Subcutaneous adipose tissue (tissue), 4 donors: ENCODE results near the gene PDZRN4. TPM values are rescaled to one million over a fixed set of nuclear protein-coding genes. Genes with fewer than 3 reads are reported as not detected.

Source experiments
- CTCF ChIP-seq: fragments of 450-650 bp; IDR thresholded peaks from one replicate; pipeline ENCODE4 v1.5.1; 2016; ENCODE audit warnings: low read depth, mild to moderate bottlenecking, control low read depth, antibody characterized with exemption, moderate library complexity
- total RNA-seq, 4 donors: library from RNA; depleted of rRNA; stranded (reverse); fragments of >200 nt; gene quantifications; one replicate each; pipeline ENCODE4 v1.1.0, GENCODE V29; 2016

The PDZRN4 gene
- total RNA-seq, 4 donors from 2014 or later = 0.49 to 11.7 (median 2.2) TPM

- TF ChIP-seq CTCF = no peak
These were observed 431.6 kb downstream of the PDZRN4 start for GRCh38 chr12:41619705-41620104.

- TF ChIP-seq CTCF = no peak
These were observed 433.2 kb downstream of the PDZRN4 start for GRCh38 chr12:41621291-41621690.
